HEK293T (cell line): ENCODE results near the gene SLC2A13.
"Not testable (repeated sequence)": the region's sequence is repeated elsewhere in the genome, so short reads cannot be mapped to it uniquely, and the experiment has no call there.

Experiments used
- CTCF ChIA-PET: fragments of 350-600 bp; formaldehyde crosslinking; extraction: SDS; loops from one replicate; lab custom pipeline; 2021; ENCODE audit warnings: antibody characterized with exemption, inconsistent platforms; lab: Yijun Ruan, JAX
- POLR2A ChIA-PET: fragments of 350-600 bp; formaldehyde crosslinking; extraction: SDS; loops from one replicate; lab custom pipeline; 2020; ENCODE audit warnings: antibody characterized with exemption, inconsistent platforms; lab: Yijun Ruan, JAX
- DNase-seq: peaks from one replicate; pipeline ENCODE4 v3.0.0; 2012; ENCODE audit warnings: mixed read lengths; ENCODE audit errors: extremely low spot score
- ARNT ChIP-seq: fragments of 450-650 bp; IDR thresholded peaks from 2 replicates; pipeline ENCODE4 v1.6.1; 2017; ENCODE audit warnings: mild to moderate bottlenecking
- BHLHE40 ChIP-seq: fragments of 450-650 bp; IDR thresholded peaks from 2 replicates; pipeline ENCODE4 v1.6.1; 2016; ENCODE audit warnings: mild to moderate bottlenecking, moderate library complexity, borderline replicate concordance
- CTBP1 ChIP-seq: fragments of 450-650 bp; IDR thresholded peaks from 2 replicates; pipeline ENCODE4 v1.6.1; 2016; ENCODE audit warnings: borderline replicate concordance
- ELF4 ChIP-seq: fragments of 450-650 bp; IDR thresholded peaks from 2 replicates; pipeline ENCODE4 v1.6.1; 2017; ENCODE audit warnings: antibody characterized with exemption
- FOXA1 ChIP-seq: fragments of 450-650 bp; IDR thresholded peaks from 2 replicates; pipeline ENCODE4 v1.6.1; 2016; ENCODE audit warnings: mild to moderate bottlenecking
- FOXK2 ChIP-seq: fragments of 450-650 bp; IDR thresholded peaks from 2 replicates; pipeline ENCODE4 v1.6.1; 2016; ENCODE audit warnings: mild to moderate bottlenecking
- FOXM1 ChIP-seq: fragments of 450-650 bp; IDR thresholded peaks from 2 replicates; pipeline ENCODE4 v1.6.1; 2017; ENCODE audit warnings: mild to moderate bottlenecking, borderline replicate concordance
- HDGF ChIP-seq: fragments of 450-650 bp; IDR thresholded peaks from 2 replicates; pipeline ENCODE4 v1.6.1; 2017; ENCODE audit warnings: antibody characterized with exemption, borderline replicate concordance
- L3MBTL2 ChIP-seq: fragments of 450-650 bp; conservative IDR thresholded peaks from 2 replicates; pipeline ENCODE4 v1.6.1; 2016; ENCODE audit warnings: mild to moderate bottlenecking
- LEF1 ChIP-seq: fragments of 450-650 bp; IDR thresholded peaks from 2 replicates; pipeline ENCODE4 v1.6.1; 2017; ENCODE audit warnings: mild to moderate bottlenecking, borderline replicate concordance
- NFRKB ChIP-seq: fragments of 450-650 bp; IDR thresholded peaks from 2 replicates; pipeline ENCODE4 v1.6.1; 2016; ENCODE audit warnings: mild to moderate bottlenecking, moderate library complexity
- PKNOX1 ChIP-seq: fragments of 450-650 bp; IDR thresholded peaks from 2 replicates; pipeline ENCODE4 v1.6.1; 2016
- SP1 ChIP-seq: fragments of 450-650 bp; IDR thresholded peaks from 2 replicates; pipeline ENCODE4 v1.6.1; 2017
- SUZ12 ChIP-seq: fragments of 450-650 bp; IDR thresholded peaks from 2 replicates; pipeline ENCODE4 v1.6.1; 2016; ENCODE audit warnings: mild to moderate bottlenecking
- TARDBP ChIP-seq: fragments of 450-650 bp; IDR thresholded peaks from 2 replicates; pipeline ENCODE4 v1.6.1; 2016
- ZNF384 ChIP-seq: fragments of 450-650 bp; IDR thresholded peaks from 2 replicates; pipeline ENCODE4 v1.6.1; 2016

Gene SLC2A13

GRCh38 chr12:39795481-39795880 lies 310.4 kb downstream of the SLC2A13 start:
- TF ChIP-seq L3MBTL2 (no peak), SUZ12 (no peak), ARNT (no peak), BHLHE40 (no peak), HDGF (no peak), FOXK2 (no peak), PKNOX1 (no peak), NFRKB (no peak), SP1 (no peak), FOXM1 (no peak), TARDBP (no peak), LEF1 (no peak), ZNF384 (no peak), ELF4 (no peak)
- DNase-seq: no peak
- ChIA-PET CTCF (no interaction called here), POLR2A (no interaction called here)

GRCh38 chr12:39792938-39793337 lies 312.9 kb downstream of the SLC2A13 start:
- TF ChIP-seq PKNOX1 (no peak), L3MBTL2 (no peak), CTBP1 (no peak), TARDBP (no peak), ZNF384 (no peak), ARNT (no peak), ELF4 (no peak), FOXA1 (no peak), BHLHE40 (no peak), FOXK2 (no peak), SUZ12 (no peak), NFRKB (no peak)
- CTCF ChIA-PET: no interaction called here
- DNase-seq: no peak
- POLR2A ChIA-PET: no interaction called here

GRCh38 chr12:39788239-39788638 lies 317.6 kb downstream of the SLC2A13 start:
- ChIA-PET CTCF (no interaction called here), POLR2A (no interaction called here)
- no peak for DNase-seq
- TF ChIP-seq SUZ12 (no peak), PKNOX1 (no peak), ARNT (no peak), HDGF (no peak), TARDBP (no peak), ZNF384 (no peak), BHLHE40 (no peak), ELF4 (no peak), FOXM1 (no peak), FOXA1 (no peak), SP1 (no peak), CTBP1 (no peak)

- CTCF ChIA-PET, DNase-seq, POLR2A ChIA-PET: not testable (repeated sequence)
These were observed 320.1 kb downstream of the SLC2A13 start for GRCh38 chr12:39785814-39786213.

GRCh38 chr12:39782026-39782545 lies 323.8 kb downstream of the SLC2A13 start:
- no peak for DNase-seq
- ChIA-PET POLR2A (no interaction called here), CTCF (no interaction called here)
- TF ChIP-seq ZNF384 (no peak), CTBP1 (no peak), LEF1 (no peak), BHLHE40 (no peak), FOXK2 (no peak), FOXM1 (no peak), HDGF (no peak), ARNT (no peak), FOXA1 (no peak), TARDBP (no peak), NFRKB (no peak), L3MBTL2 (no peak), SP1 (no peak), ELF4 (no peak), SUZ12 (no peak), PKNOX1 (no peak)

GRCh38 chr12:39780913-39781446 lies 324.9 kb downstream of the SLC2A13 start:
- CTCF ChIA-PET: interaction anchor here (0.6 kb wide), 1 partner anchor 1134 kb away, joined by 3 read pairs; no protein-coding TSS in a partner anchor
- DNase-seq: peak; percentile 23
- TF ChIP-seq FOXA1 (no peak; the same call in 1 of the 2 replicates), HDGF (no peak), NFRKB (no peak), ZNF384 (peak; percentile 32; the same call in 1 of the 2 replicates), L3MBTL2 (no peak), SUZ12 (no peak), PKNOX1 (peak; percentile 57; the same call in 1 of the 2 replicates), ELF4 (no peak), LEF1 (no peak), CTBP1 (peak; percentile 43; the same call in 1 of the 2 replicates)
- POLR2A ChIA-PET: no interaction called here
